D721Med (cell line): ENCODE data around the gene ADAM11.

Source experiments
- DNase-seq: peaks from one replicate; pipeline ENCODE4 v3.0.0; 2011; ENCODE audit warnings: low spot score; ENCODE audit not compliant: insufficient read length
- FAIRE-seq: peaks from 2 replicates; lab custom pipeline; 2011; peaks lifted over from hg19 to GRCh38; lab: Jason Lieb, UNC
- CTCF ChIP-seq: IDR thresholded peaks from 2 replicates; pipeline ENCODE4 v1.5.1; 2012; ENCODE audit warnings: mild to moderate bottlenecking, control low read depth; ENCODE audit not compliant: insufficient read depth; ENCODE audit errors: missing control alignments

ADAM11 gene

GRCh38 chr17:44830359-44831288 is 71.8 kb downstream of the ADAM11 start:
- DNase-seq = no peak
- TF ChIP-seq CTCF = no peak
- FAIRE-seq = no peak

- DNase-seq = no peak
- FAIRE-seq = no peak
- TF ChIP-seq CTCF = no peak
These were observed 72.6 kb downstream of the ADAM11 start for GRCh38 chr17:44831371-44831770.
